Measurements from ENCODE around the gene TEX13B. TPM values are rescaled to one million over a fixed set of nuclear protein-coding genes. Genes with fewer than 3 reads are reported as not detected.
"Not testable (repeated sequence)": the region's sequence is repeated elsewhere in the genome, so short reads cannot be mapped to it uniquely, and the experiment has no call there.

The TEX13B gene
- total RNA-seq, 1 donor from 2014 or later = not detected

DNA sequence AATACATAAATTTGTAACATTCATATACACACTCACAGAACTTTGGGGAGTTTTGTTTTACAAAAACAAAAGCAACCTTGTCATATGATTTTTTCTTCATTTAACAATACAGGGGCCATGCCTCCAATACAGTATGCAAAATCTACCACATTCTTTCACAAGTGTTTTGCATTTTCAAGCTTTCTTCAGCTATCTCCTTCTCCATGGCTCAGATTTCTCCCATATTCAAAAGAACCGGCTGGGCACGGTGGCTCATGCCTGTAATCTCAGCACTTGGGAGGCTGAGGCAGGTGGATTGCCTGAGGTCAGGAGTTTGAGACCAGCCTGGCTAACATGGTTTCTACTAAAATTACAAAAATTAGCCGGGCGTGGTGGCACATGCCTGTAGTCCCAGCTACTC lies 4.1 kb downstream of the TEX13B start:
- no peak for DNase-seq
- Mint-ChIP-seq H3K27ac (ENCODE audit: unreplicated experiment) (no peak overlapping the region), H3K27me3 (ENCODE audit: unreplicated experiment) (no peaks in the 10 kb centered on the region), H3K9me3 (ENCODE audit: unreplicated experiment) (no peaks in the 10 kb centered on the region), H3K4me3 (ENCODE audit: unreplicated experiment) (no peak overlapping the region), H3K36me3 (ENCODE audit: unreplicated experiment) (no peaks in the 10 kb centered on the region), H3K4me1 (ENCODE audit: low read depth, unreplicated experiment) (no peaks in the 10 kb centered on the region)
- TF ChIP-seq, protein P1, sequence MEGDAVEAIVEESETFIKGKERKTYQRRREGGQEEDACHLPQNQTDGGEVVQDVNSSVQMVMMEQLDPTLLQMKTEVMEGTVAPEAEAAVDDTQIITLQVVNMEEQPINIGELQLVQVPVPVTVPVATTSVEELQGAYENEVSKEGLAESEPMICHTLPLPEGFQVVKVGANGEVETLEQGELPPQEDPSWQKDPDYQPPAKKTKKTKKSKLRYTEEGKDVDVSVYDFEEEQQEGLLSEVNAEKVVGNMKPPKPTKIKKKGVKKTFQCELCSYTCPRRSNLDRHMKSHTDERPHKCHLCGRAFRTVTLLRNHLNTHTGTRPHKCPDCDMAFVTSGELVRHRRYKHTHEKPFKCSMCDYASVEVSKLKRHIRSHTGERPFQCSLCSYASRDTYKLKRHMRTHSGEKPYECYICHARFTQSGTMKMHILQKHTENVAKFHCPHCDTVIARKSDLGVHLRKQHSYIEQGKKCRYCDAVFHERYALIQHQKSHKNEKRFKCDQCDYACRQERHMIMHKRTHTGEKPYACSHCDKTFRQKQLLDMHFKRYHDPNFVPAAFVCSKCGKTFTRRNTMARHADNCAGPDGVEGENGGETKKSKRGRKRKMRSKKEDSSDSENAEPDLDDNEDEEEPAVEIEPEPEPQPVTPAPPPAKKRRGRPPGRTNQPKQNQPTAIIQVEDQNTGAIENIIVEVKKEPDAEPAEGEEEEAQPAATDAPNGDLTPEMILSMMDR (IDR thresholded peaks at IDR 0.05; ENCODE audit: partially characterized antibody, unreplicated experiment) = no peak

GRCh38 chrX:107971636-107972035 lies 10.5 kb downstream of the TEX13B start:
- Mint-ChIP-seq H3K4me1 (ENCODE audit: low read depth, unreplicated experiment) (no peaks in the 10 kb centered on the region), H3K4me3 (ENCODE audit: unreplicated experiment) (no peak overlapping the region), H3K27me3 (ENCODE audit: unreplicated experiment) (no peaks in the 10 kb centered on the region), H3K27ac (ENCODE audit: unreplicated experiment) (no peak overlapping the region), H3K36me3 (ENCODE audit: unreplicated experiment) (no peaks in the 10 kb centered on the region), H3K9me3 (ENCODE audit: unreplicated experiment) (no peaks in the 10 kb centered on the region)
- no peak for DNase-seq
- TF ChIP-seq, protein P1 (IDR thresholded peaks at IDR 0.05; ENCODE audit: partially characterized antibody, unreplicated experiment) = no peak

DNA sequence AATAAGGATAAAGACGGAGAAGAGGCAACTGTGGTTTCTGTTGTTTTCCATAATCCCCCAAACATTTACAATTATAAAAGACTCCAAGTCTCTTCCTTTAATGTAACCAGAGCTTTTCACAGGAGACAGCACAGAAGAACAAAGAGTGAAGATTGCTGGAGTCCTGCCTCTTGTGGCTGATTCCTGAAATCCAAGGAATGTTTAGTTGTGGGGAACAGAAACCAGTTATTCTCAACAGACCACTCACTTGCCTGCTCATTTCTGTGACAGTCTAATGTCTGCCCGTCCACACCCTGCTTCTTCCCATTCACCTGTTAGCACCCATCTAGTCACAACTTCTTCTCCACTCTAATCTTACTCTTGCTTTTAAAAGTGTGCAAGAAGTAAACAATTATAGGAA lies 12.1 kb downstream of the TEX13B start:
- TF ChIP-seq, protein P1 (IDR thresholded peaks at IDR 0.05; ENCODE audit: partially characterized antibody, unreplicated experiment) = no peak
- no peaks in the 10 kb centered on the region for H3K9me3 Mint-ChIP-seq (ENCODE audit: unreplicated experiment)
- DNase-seq = no peak
- no peaks in the 10 kb centered on the region for H3K4me1 Mint-ChIP-seq (ENCODE audit: low read depth, unreplicated experiment)
- no peak overlapping the region for H3K4me3 Mint-ChIP-seq (ENCODE audit: unreplicated experiment)
- H3K36me3 Mint-ChIP-seq (ENCODE audit: unreplicated experiment) = no peaks in the 10 kb centered on the region
- H3K27me3 Mint-ChIP-seq (ENCODE audit: unreplicated experiment) = no peaks in the 10 kb centered on the region
- H3K27ac Mint-ChIP-seq (ENCODE audit: unreplicated experiment) = no peak overlapping the region

DNA sequence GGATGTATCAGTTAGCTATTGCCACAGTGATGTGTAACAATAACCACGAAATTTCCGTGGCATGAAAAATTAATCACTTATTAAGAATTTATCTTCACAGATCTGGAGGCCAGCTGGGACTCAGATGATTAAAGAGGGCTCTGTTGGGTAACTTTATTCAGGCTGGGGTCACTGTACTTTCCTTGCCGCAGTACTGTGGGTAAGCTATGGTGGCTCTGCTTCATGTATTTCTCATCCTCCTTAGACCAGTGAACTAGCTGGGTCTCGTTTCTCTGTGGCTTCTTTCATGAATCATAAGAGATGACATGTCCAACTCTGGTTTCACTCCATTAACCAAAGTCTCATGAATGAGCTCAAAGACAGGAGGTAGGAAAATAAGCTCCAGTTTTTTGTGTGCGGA lies 13.5 kb downstream of the TEX13B start:
- H3K9me3 Mint-ChIP-seq (ENCODE audit: unreplicated experiment) = no peaks in the 10 kb centered on the region
- H3K27me3 Mint-ChIP-seq (ENCODE audit: unreplicated experiment) = no peaks in the 10 kb centered on the region
- no peaks in the 10 kb centered on the region for H3K4me1 Mint-ChIP-seq (ENCODE audit: low read depth, unreplicated experiment)
- DNase-seq = no peak
- H3K36me3 Mint-ChIP-seq (ENCODE audit: unreplicated experiment) = no peaks in the 10 kb centered on the region
- H3K4me3 Mint-ChIP-seq (ENCODE audit: unreplicated experiment) = no peak overlapping the region
- no peak overlapping the region for H3K27ac Mint-ChIP-seq (ENCODE audit: unreplicated experiment)
- TF ChIP-seq, protein P1 (IDR thresholded peaks at IDR 0.05; ENCODE audit: partially characterized antibody, unreplicated experiment) = no peak

DNA sequence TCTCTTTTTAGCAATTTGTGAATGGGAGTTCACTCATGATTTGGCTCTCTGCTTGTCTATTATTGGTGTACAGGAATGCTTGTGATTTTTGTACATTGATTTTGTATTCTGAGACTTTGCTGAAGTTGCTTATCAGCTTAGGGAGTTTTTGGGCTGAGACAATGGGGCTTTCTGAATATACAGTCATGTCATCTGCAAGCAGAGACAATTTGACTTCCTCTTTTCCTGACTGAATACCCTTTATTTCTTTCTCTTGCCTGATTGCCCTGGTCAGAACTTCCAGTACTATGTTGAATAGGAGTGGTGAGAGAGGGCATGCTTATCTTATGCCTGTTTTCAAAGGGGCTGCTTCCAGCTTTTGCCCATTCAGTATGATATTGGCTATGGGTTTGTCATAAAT lies 26.8 kb downstream of the TEX13B start:
- not testable (repeated sequence) for H3K9me3 Mint-ChIP-seq (ENCODE audit: unreplicated experiment); H3K27me3 Mint-ChIP-seq (ENCODE audit: unreplicated experiment); H3K36me3 Mint-ChIP-seq (ENCODE audit: unreplicated experiment); H3K27ac Mint-ChIP-seq (ENCODE audit: unreplicated experiment); DNase-seq; H3K4me1 Mint-ChIP-seq (ENCODE audit: low read depth, unreplicated experiment); H3K4me3 Mint-ChIP-seq (ENCODE audit: unreplicated experiment)

- Mint-ChIP-seq H3K9me3 (ENCODE audit: unreplicated experiment) (no peaks in the 10 kb centered on the region), H3K4me3 (ENCODE audit: unreplicated experiment) (no peak overlapping the region), H3K27me3 (ENCODE audit: unreplicated experiment) (no peaks in the 10 kb centered on the region), H3K36me3 (ENCODE audit: unreplicated experiment) (no peaks in the 10 kb centered on the region), H3K4me1 (ENCODE audit: low read depth, unreplicated experiment) (no peaks in the 10 kb centered on the region), H3K27ac (ENCODE audit: unreplicated experiment) (no peak overlapping the region)
- TF ChIP-seq, protein P1 (IDR thresholded peaks at IDR 0.05; ENCODE audit: partially characterized antibody, unreplicated experiment) = no peak
- DNase-seq = no peak
Observed at GRCh38 chrX:107940095-107940494, 42.1 kb downstream of the TEX13B start.

Data from glutamatergic neuron (in vitro differentiated cells).